Heart left ventricle (tissue), 16 donors: ENCODE measurements around the gene ZNF618. TPM values are rescaled to one million over a fixed set of nuclear protein-coding genes. Genes with fewer than 3 reads are reported as not detected.

Source experiments
- ATAC-seq, 4 donors: fragments of 200-7000 bp; cut with Tn5 transposase; one replicate each; pipeline ENCODE4 v1.9.1; 2020 to 2022; ENCODE audit warnings: moderate library complexity in 4 of 4, mild to moderate bottlenecking in 3 of 4, moderate number of reproducible peaks in 1 of 4
- DNase-seq, 5 donors: peaks; one replicate each; pipeline ENCODE4 v3.0.0-alpha.2; 2020
- H3K27ac ChIP-seq, 12 donors: fragments of 200-600 bp; sonication (generic) in 4 of 12; one replicate each; pipeline versions ENCODE4 v1.5.0 to v1.8.0; 2016 to 2022; ENCODE audit warnings: mild to moderate bottlenecking in 2 of 12
- H3K27me3 ChIP-seq, 9 donors: fragments of 200-600 bp; sonication (generic) in 2 of 9; one replicate each; pipeline versions ENCODE4 v1.5.1 to v1.8.0; 2016 to 2022; ENCODE audit warnings: mild to moderate bottlenecking in 3 of 9
- H3K36me3 ChIP-seq, 9 donors: fragments of 200-600 bp; sonication (generic) in 2 of 9; one replicate each; pipeline versions ENCODE4 v1.5.0 to v1.8.0; 2018 to 2022; ENCODE audit warnings: mild to moderate bottlenecking in 2 of 9
- H3K4me1 ChIP-seq, 12 donors: fragments of 200-600 bp; sonication (generic) in 4 of 12; one replicate each; pipeline versions ENCODE4 v1.5.0 to v1.8.0; 2016 to 2022; ENCODE audit warnings: mild to moderate bottlenecking in 3 of 12
- H3K4me3 ChIP-seq, 12 donors: fragments of 200-600 bp; sonication (generic) in 4 of 12; one replicate each; pipeline versions ENCODE4 v1.5.0 to v1.8.0; 2017 to 2022; ENCODE audit warnings: mild to moderate bottlenecking in 9 of 12, moderate library complexity in 4 of 12
- H3K9me3 ChIP-seq, 12 donors: fragments of 200-600 bp; sonication (generic) in 4 of 12; one replicate each; pipeline versions ENCODE4 v1.5.0 to v1.8.0; 2016 to 2022; ENCODE audit warnings: mild to moderate bottlenecking in 1 of 12
- POLR2A ChIP-seq, 2 donors: fragments of 450-650 bp; IDR thresholded peaks; one replicate each; pipeline ENCODE4 v1.6.1; 2017; ENCODE audit warnings: antibody characterized with exemption in 2 of 2, mild to moderate bottlenecking in 2 of 2, moderate library complexity in 2 of 2
- WGBS, 4 donors: extraction: QIAGEN DNeasy Blood & Tissue Kit in 2 of 4; methylation state at CpG; one replicate each; pipeline versions ENCODE4 v1.1.5 to v1.1.7; 2013 to 2018; 5-methylcytosine and 5-hydroxymethylcytosine counted together
- intact Hi-C, 10 donors: fragments of 100-400 bp; cut with DNase I; formaldehyde crosslinking; loops; one replicate each; pipeline versions ENCODE4 v1.11.1 to v1.14.2; 2022
- polyA plus RNA-seq, 2 donors: library from polyadenylated mRNA; stranded (reverse); fragments of 200-250 nt; gene quantifications; one replicate each; pipeline ENCODE4 v1.2.3, GENCODE V29; 2013
- total RNA-seq, 9 donors: library from RNA; depleted of rRNA in 2 of 9; stranded (reverse); fragments of >200 nt in 2 of 9; fragmentation: NEBNext Ultra II Directional in 3 of 9; extraction: Animal tissue kit (Norgen Biotek cat#: 25700) in 3 of 9; gene quantifications; one replicate each; pipeline versions ENCODE4 v1.1.0 to v1.2.4, GENCODE V29; 2016 to 2023
- TF ChIP-seq, protein P1 (sequence below), 12 donors: fragments of 200-600 bp; sonication (generic) in 4 of 12; IDR thresholded peaks; one replicate each; pipeline versions ENCODE4 v1.5.0 to v1.8.0; 2018 to 2022; ENCODE audit warnings: antibody characterized with exemption in 12 of 12, mild to moderate bottlenecking in 5 of 12
- donor health status: ischemic (EF 13 %, LVEDD 7.1; RV severe dilation, severe dysfunction).
- donor health status: healthy with polysubstance abuse.
- donor health status: DM: no; HTN: yes; CAD: no.
- donor health status: DM: no; HTN: no; CAD: no.
- donor health status: ischemic (EF 25% LVEDD 6.9; RV normal size, moderate dysfunction).
- donor health status: ischemic (EF 25% LVEDD 5.7; RV mildly dilated, moderate dysfunction).
- donor health status: healthy.
- donor health status: DM: yes; HTN: yes; CAD: no.
- donor health status: ischemic (EF 35%, LVEDD 5.7; RV mildly dilated, moderate dysfunction).
- donor health status: nonischemic (EF 11% LVEDD 7.7; RV severe dilation, severe dysfunction).
- donor health status: DM: yes; HTN: yes; CAD: no.
- donor health status: PGD.
- donor health status: ischemic (EF 29% LVEDD 5.4; RV normal size, mild dysfunction).
- donor health status: nonischemic (EF 23%, LVEDD 6.1; RV moderate dilation, normal function).

ZNF618 gene
- total and polyA plus RNA-seq, 11 donors, result 0.81 to 4.2 (median 1.7) TPM

DNA sequence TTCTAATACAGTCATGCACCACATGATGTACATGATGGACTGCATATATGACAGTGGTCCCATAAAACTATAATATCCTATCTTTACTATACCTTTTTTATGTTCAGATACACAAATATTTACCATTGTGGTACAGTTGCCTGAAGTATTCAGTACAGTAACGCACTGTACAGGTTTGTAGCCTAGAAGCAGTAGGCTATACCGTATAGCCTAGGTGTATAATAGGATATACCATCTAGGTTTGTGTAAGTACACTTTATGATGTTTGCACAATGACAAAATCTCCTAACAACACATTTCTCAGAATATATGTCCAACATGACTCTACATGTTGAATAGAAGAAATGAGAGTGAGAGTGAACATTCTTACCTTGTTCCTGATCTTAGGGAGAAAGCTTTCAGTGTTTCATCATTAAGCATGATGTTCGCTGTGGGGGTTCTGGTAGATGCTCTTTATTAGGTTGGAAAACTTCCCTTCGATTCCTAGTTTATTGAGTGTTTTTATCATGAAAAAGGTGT lies 170.2 kb downstream of the ZNF618 start:
- 96 to 98% (median 97%) methylated on average over 4 of the region's 4 CpGs for WGBS, 4 donors
- Histone ChIP-seq H3K9me3 (peaks cover 0 to 28% (median 1%) of the 10 kb centered on the region in 12 donors), H3K4me3 (no peak overlapping the region), H3K27ac (no peak overlapping the region), H3K27me3 (no peaks in the 10 kb centered on the region), H3K36me3 (peaks cover 0 to 41% (median 20%) of the 10 kb centered on the region in 9 donors), H3K4me1 (no peaks in the 10 kb centered on the region)
- DNase-seq (no peak), ATAC-seq (no peak)
- intact Hi-C loops, result no loop called here
- no peak for TF ChIP-seq POLR2A (IDR thresholded peaks at IDR 0.05)
- TF ChIP-seq, protein P1, sequence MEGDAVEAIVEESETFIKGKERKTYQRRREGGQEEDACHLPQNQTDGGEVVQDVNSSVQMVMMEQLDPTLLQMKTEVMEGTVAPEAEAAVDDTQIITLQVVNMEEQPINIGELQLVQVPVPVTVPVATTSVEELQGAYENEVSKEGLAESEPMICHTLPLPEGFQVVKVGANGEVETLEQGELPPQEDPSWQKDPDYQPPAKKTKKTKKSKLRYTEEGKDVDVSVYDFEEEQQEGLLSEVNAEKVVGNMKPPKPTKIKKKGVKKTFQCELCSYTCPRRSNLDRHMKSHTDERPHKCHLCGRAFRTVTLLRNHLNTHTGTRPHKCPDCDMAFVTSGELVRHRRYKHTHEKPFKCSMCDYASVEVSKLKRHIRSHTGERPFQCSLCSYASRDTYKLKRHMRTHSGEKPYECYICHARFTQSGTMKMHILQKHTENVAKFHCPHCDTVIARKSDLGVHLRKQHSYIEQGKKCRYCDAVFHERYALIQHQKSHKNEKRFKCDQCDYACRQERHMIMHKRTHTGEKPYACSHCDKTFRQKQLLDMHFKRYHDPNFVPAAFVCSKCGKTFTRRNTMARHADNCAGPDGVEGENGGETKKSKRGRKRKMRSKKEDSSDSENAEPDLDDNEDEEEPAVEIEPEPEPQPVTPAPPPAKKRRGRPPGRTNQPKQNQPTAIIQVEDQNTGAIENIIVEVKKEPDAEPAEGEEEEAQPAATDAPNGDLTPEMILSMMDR (IDR thresholded peaks at IDR 0.05), result no peak

DNA sequence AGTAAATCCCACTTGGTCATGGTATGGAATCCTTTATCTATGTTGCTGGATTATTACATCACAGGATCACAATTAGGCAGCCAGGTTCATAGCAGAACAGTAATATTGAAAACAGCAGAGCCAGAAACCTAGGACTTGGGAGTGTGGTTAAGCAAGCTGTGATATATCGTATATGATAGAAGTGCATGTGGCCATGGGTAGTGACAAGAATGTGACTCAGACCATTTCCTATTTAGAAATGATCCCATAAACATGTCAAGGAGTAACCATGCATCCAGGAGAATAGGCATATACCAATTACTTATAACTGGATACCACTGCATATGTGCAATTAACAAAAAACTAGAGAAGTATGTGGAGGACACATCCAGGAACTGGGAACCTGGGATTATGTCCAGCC lies 170.8 kb downstream of the ZNF618 start:
- DNase-seq, result no peak
- TF ChIP-seq, protein P1 (IDR thresholded peaks at IDR 0.05), result no peak
- no peak for TF ChIP-seq POLR2A (IDR thresholded peaks at IDR 0.05)
- H3K4me1 ChIP-seq, result no peaks in the 10 kb centered on the region
- peaks cover 0 to 41% (median 20%) of the 10 kb centered on the region in 9 donors for H3K36me3 ChIP-seq
- no peak for ATAC-seq
- no peak overlapping the region for H3K27ac ChIP-seq
- H3K4me3 ChIP-seq, result no peak overlapping the region
- H3K27me3 ChIP-seq, result no peaks in the 10 kb centered on the region
- peaks cover 0 to 28% (median 1%) of the 10 kb centered on the region in 12 donors for H3K9me3 ChIP-seq
- intact Hi-C loops, result no loop called here
- WGBS, 4 donors, result 91 to 100% (median 98%) methylated on average over 1 of the region's 1 CpG

DNA sequence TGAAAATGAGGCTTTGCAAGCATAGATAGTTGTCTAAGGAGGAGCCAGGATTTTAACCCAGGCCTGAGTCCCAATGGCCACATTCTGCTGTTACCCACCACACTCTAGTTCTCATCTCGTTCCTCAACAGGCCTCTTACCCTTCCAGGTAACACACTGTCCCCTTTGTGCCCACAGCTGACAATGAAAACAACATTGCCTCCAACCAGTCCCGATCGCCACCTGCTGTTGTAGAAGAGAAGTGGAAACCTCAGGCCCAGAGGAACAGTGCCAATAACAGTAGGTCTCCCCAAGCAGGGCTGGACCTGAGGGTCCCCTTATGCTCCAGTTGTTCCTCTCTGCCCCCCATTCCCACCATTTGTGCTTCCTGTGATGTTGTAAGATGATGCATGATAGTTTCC lies 171.6 kb downstream of the ZNF618 start:
- intact Hi-C loops, result no loop called here
- H3K36me3 ChIP-seq, result peaks cover 0 to 41% (median 20%) of the 10 kb centered on the region in 9 donors
- H3K4me3 ChIP-seq, result no peak overlapping the region
- no peak for TF ChIP-seq POLR2A (IDR thresholded peaks at IDR 0.05)
- TF ChIP-seq, protein P1 (IDR thresholded peaks at IDR 0.05), result peak in 1 of 12 donors; percentile 26
- WGBS, 4 donors, result 87 to 96% (median 92%) methylated on average over 3 of the region's 3 CpGs
- no peak for DNase-seq
- no peak overlapping the region for H3K27ac ChIP-seq
- ATAC-seq, result no peak
- H3K4me1 ChIP-seq, result no peaks in the 10 kb centered on the region
- H3K27me3 ChIP-seq, result no peaks in the 10 kb centered on the region
- H3K9me3 ChIP-seq, result peaks cover 0 to 24% (median 1%) of the 10 kb centered on the region in 12 donors

DNA sequence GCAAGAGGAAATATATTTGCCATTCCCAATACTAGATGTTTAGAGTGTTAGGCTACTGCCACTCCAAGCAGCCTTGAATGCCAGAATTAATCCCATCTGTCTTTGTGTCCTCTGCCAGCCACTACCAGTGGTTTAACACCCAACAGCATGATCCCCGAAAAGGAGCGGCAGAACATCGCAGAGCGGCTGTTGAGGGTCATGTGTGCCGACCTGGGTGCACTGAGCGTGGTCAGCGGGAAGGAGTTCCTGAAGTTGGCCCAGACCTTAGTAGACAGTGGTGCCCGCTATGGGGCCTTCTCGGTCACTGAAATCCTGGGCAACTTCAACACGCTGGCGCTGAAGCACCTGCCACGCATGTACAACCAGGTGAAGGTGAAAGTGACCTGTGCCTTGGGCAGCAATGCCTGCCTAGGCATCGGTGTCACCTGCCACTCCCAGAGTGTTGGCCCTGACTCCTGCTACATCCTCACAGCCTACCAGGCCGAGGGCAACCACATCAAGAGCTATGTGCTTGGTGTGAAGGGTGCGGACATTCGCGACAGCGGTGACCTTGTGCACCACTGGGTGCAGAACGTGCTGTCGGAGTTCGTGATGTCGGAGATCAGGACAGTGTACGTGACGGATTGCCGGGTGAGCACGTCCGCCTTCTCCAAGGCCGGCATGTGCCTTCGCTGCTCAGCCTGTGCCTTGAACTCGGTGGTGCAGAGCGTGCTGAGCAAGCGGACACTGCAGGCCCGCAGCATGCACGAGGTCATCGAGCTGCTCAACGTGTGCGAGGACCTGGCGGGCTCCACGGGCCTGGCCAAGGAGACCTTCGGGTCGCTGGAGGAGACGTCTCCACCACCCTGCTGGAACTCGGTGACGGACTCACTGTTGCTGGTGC lies 172.7 kb downstream of the ZNF618 start:
- Histone ChIP-seq H3K27me3 (no peaks in the 10 kb centered on the region), H3K4me1 (no peaks in the 10 kb centered on the region), H3K4me3 (no peak overlapping the region), H3K36me3 (peaks cover 0 to 38% (median 20%) of the 10 kb centered on the region in 9 donors), H3K27ac (no peak overlapping the region), H3K9me3 (peaks cover 0 to 15% (median 0%) of the 10 kb centered on the region in 12 donors)
- peak in 1 of 4 donors; percentile 17 for ATAC-seq
- 96 to 97% (median 97%) methylated on average over 41 to 44 of the region's 44 CpGs for WGBS, 4 donors
- no peak for TF ChIP-seq POLR2A (IDR thresholded peaks at IDR 0.05)
- TF ChIP-seq, protein P1 (IDR thresholded peaks at IDR 0.05), result no peak
- intact Hi-C loops, result no loop called here
- no peak for DNase-seq
